HEK293T (cell line): ENCODE measurements around the gene PTGR3.

ENCODE experiments used
- ARNT ChIP-seq: fragments of 450-650 bp; IDR thresholded peaks from 2 replicates; pipeline ENCODE4 v1.6.1; 2017; ENCODE audit warnings: mild to moderate bottlenecking
- BHLHE40 ChIP-seq: fragments of 450-650 bp; IDR thresholded peaks from 2 replicates; pipeline ENCODE4 v1.6.1; 2016; ENCODE audit warnings: mild to moderate bottlenecking, moderate library complexity, borderline replicate concordance
- CTBP1 ChIP-seq: fragments of 450-650 bp; IDR thresholded peaks from 2 replicates; pipeline ENCODE4 v1.6.1; 2016; ENCODE audit warnings: borderline replicate concordance
- ELF4 ChIP-seq: fragments of 450-650 bp; IDR thresholded peaks from 2 replicates; pipeline ENCODE4 v1.6.1; 2017; ENCODE audit warnings: antibody characterized with exemption
- FOXA1 ChIP-seq: fragments of 450-650 bp; IDR thresholded peaks from 2 replicates; pipeline ENCODE4 v1.6.1; 2016; ENCODE audit warnings: mild to moderate bottlenecking
- FOXK2 ChIP-seq: fragments of 450-650 bp; IDR thresholded peaks from 2 replicates; pipeline ENCODE4 v1.6.1; 2016; ENCODE audit warnings: mild to moderate bottlenecking
- FOXM1 ChIP-seq: fragments of 450-650 bp; IDR thresholded peaks from 2 replicates; pipeline ENCODE4 v1.6.1; 2017; ENCODE audit warnings: mild to moderate bottlenecking, borderline replicate concordance
- HDGF ChIP-seq: fragments of 450-650 bp; IDR thresholded peaks from 2 replicates; pipeline ENCODE4 v1.6.1; 2017; ENCODE audit warnings: antibody characterized with exemption, borderline replicate concordance
- L3MBTL2 ChIP-seq: fragments of 450-650 bp; conservative IDR thresholded peaks from 2 replicates; pipeline ENCODE4 v1.6.1; 2016; ENCODE audit warnings: mild to moderate bottlenecking
- PKNOX1 ChIP-seq: fragments of 450-650 bp; IDR thresholded peaks from 2 replicates; pipeline ENCODE4 v1.6.1; 2016
- SP1 ChIP-seq: fragments of 450-650 bp; IDR thresholded peaks from 2 replicates; pipeline ENCODE4 v1.6.1; 2017
- SUZ12 ChIP-seq: fragments of 450-650 bp; IDR thresholded peaks from 2 replicates; pipeline ENCODE4 v1.6.1; 2016; ENCODE audit warnings: mild to moderate bottlenecking
- TARDBP ChIP-seq: fragments of 450-650 bp; IDR thresholded peaks from 2 replicates; pipeline ENCODE4 v1.6.1; 2016
- ZNF384 ChIP-seq: fragments of 450-650 bp; IDR thresholded peaks from 2 replicates; pipeline ENCODE4 v1.6.1; 2016

- TF ChIP-seq SUZ12: no peak
- TF ChIP-seq FOXK2: no peak
- no peak for TF ChIP-seq FOXA1
- TF ChIP-seq SP1: no peak
- no peak for TF ChIP-seq HDGF
- TF ChIP-seq ELF4: no peak
- TF ChIP-seq BHLHE40: no peak
- TF ChIP-seq TARDBP: no peak
- no peak for TF ChIP-seq FOXM1
- no peak for TF ChIP-seq ZNF384
- no peak for TF ChIP-seq PKNOX1
- TF ChIP-seq CTBP1: no peak
- no peak for TF ChIP-seq L3MBTL2
- no peak for TF ChIP-seq ARNT
Observed at GRCh38 chr18:75176849-75177248, 32.1 kb downstream of the PTGR3 start.
